ENCODE measurements around the gene FRS2. TPM values are rescaled to one million over a fixed set of nuclear protein-coding genes. Genes with fewer than 3 reads are reported as not detected.
A peak's percentile ranks its signal among the peaks of the same experiment; 100 is the strongest.

FRS2 gene
- total RNA-seq, 4 donors from 2014 or later, result 35.2 to 60.7 (median 48.6) TPM

DNA sequence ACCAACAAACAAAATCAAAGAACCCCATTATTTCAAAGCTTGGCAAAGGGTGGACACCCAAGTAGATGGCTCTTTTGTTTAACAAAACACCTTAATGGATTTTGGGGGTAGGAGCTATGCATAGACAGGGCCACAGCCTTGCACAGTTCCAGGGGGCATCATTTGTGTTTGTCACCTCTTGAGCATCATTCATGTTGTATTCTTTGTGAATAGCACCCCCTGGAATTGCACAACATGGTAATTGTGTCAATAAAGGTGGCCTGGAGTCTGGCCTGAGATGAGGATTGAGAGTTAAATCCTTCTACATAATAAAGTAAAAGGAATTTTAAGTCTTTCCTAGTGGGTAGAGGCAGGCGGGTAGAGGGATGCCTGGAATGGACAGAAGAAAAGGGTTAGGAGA lies 3.3 kb upstream of the FRS2 start:
- Histone ChIP-seq H3K4me3 (no peak overlapping the region), H3K36me3 (no peaks in the 10 kb centered on the region), H3K27ac (no peak overlapping the region), H3K9me3 (no peaks in the 10 kb centered on the region), H3K27me3 (no peaks in the 10 kb centered on the region), H3K4me1 (peaks cover 28% of the 10 kb centered on the region)
- no peak for DNase-seq (ENCODE audit: low spot score in 2 of 2)
- TF ChIP-seq, protein P1, sequence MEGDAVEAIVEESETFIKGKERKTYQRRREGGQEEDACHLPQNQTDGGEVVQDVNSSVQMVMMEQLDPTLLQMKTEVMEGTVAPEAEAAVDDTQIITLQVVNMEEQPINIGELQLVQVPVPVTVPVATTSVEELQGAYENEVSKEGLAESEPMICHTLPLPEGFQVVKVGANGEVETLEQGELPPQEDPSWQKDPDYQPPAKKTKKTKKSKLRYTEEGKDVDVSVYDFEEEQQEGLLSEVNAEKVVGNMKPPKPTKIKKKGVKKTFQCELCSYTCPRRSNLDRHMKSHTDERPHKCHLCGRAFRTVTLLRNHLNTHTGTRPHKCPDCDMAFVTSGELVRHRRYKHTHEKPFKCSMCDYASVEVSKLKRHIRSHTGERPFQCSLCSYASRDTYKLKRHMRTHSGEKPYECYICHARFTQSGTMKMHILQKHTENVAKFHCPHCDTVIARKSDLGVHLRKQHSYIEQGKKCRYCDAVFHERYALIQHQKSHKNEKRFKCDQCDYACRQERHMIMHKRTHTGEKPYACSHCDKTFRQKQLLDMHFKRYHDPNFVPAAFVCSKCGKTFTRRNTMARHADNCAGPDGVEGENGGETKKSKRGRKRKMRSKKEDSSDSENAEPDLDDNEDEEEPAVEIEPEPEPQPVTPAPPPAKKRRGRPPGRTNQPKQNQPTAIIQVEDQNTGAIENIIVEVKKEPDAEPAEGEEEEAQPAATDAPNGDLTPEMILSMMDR (IDR thresholded peaks at IDR 0.05), result no peak
- TF ChIP-seq EP300 (IDR thresholded peaks at IDR 0.05) (no peak), POLR2A (IDR thresholded peaks at IDR 0.05) (no peak), POLR2AphosphoS5 (IDR thresholded peaks at IDR 0.05) (no peak)
- WGBS, result 100% methylated on average over 1 of the region's 1 CpG

DNA sequence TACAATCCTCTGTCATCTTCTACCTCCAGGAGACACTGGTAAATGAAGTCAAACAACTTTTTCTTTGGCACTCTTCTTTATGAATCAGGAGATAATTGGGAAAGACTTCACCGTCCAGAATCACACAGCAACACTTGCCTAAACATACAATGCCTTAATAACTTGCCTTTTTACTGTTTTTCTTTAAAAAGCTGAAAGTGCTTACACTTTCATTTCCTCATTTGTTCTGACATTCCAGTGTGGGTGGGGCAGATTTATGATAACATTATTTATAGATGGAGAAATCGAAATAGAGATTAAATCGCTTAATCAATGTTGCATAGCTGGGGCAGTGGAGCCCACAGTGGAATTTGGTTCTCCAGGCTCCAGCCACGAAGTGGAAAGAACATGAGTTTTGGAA lies 2.8 kb upstream of the FRS2 start:
- no peaks in the 10 kb centered on the region for H3K36me3 ChIP-seq
- no peak for TF ChIP-seq EP300 (IDR thresholded peaks at IDR 0.05)
- TF ChIP-seq, protein P1 (IDR thresholded peaks at IDR 0.05), result no peak
- no peak for TF ChIP-seq POLR2AphosphoS5 (IDR thresholded peaks at IDR 0.05)
- no peak for TF ChIP-seq POLR2A (IDR thresholded peaks at IDR 0.05)
- 42% methylated on average over 4 of the region's 4 CpGs for WGBS
- H3K9me3 ChIP-seq, result no peaks in the 10 kb centered on the region
- DNase-seq (ENCODE audit: low spot score in 2 of 2), result no peak
- no peak overlapping the region for H3K4me3 ChIP-seq
- H3K27ac ChIP-seq, result no peak overlapping the region
- no peaks in the 10 kb centered on the region for H3K27me3 ChIP-seq
- peaks cover 32% of the 10 kb centered on the region for H3K4me1 ChIP-seq

DNA sequence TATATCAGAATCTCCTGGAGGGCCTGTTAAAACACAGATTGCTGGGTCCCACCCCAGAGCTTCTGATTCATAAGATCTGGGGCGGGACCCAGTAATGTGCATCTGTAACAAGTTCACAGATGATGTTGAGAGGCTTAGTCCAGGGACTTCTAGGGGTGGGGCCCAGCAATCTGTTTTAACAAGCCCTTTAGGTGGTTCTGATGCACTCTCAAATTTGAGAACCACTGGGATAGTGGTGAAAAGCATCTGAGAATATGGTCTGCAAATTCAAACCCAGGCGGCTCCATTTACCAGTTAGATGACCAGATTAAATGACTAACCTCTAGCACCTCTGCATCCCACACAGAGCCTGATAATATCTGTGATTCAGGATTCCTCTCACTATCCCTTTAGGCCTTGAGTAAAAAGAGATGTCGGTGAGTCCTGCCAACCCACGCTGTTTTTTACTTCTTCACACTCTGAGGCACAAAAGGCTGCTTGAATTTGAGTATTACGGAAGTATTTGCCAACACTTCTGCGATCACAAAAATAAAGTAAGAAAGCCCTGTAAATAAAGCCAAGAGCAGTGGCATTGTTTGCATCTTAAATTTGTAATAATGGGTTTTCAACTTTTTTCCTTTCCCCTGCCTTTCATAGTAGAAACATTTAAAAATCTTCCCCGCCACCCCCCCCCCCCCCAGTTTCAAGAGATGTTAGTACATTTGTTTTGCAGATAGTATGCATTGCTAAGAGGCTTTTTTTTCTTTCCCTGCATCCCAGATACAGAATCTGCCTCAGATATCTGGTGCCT lies 1.8 kb upstream of the FRS2 start:
- Histone ChIP-seq H3K9me3 (no peaks in the 10 kb centered on the region), H3K36me3 (no peaks in the 10 kb centered on the region), H3K27me3 (no peaks in the 10 kb centered on the region), H3K27ac (no peak overlapping the region), H3K4me3 (no peak overlapping the region), H3K4me1 (peaks cover 42% of the 10 kb centered on the region)
- no peak for TF ChIP-seq POLR2A (IDR thresholded peaks at IDR 0.05)
- no peak for TF ChIP-seq POLR2AphosphoS5 (IDR thresholded peaks at IDR 0.05)
- TF ChIP-seq, protein P1 (IDR thresholded peaks at IDR 0.05), result no peak
- no peak for TF ChIP-seq EP300 (IDR thresholded peaks at IDR 0.05)
- DNase-seq (ENCODE audit: low spot score in 2 of 2), result no peak
- WGBS, result 44% methylated on average over 7 of the region's 7 CpGs

DNA sequence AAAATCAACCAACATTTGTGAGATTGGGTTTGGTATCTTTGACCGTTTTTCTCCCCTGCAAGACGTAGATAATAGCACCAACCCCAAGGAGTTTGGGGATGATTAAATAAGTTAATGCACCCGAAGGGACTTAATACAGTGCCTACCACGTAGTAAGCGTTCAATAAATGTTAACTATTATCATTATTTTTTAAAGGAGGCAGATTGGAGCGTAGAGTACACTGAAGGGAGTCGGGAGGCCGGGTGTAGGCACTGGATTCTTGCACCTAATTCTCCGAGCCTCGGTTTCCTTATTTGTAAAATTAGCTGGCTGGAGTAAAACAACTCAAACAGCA lies 367 bp upstream of the FRS2 start:
- H3K36me3 ChIP-seq, result no peaks in the 10 kb centered on the region
- no peaks in the 10 kb centered on the region for H3K9me3 ChIP-seq
- peak overlapping the region; percentile 90 for H3K27ac ChIP-seq
- WGBS, result 8% methylated on average over 10 of the region's 10 CpGs
- TF ChIP-seq POLR2A (IDR thresholded peaks at IDR 0.05) (no peak), EP300 (IDR thresholded peaks at IDR 0.05) (no peak), POLR2AphosphoS5 (IDR thresholded peaks at IDR 0.05) (no peak)
- TF ChIP-seq, protein P1 (IDR thresholded peaks at IDR 0.05), result no peak
- no peaks in the 10 kb centered on the region for H3K27me3 ChIP-seq
- peak overlapping the region; percentile 74 for H3K4me3 ChIP-seq
- DNase-seq (ENCODE audit: low spot score in 2 of 2), result no peak
- H3K4me1 ChIP-seq, result peaks cover 56% of the 10 kb centered on the region

DNA sequence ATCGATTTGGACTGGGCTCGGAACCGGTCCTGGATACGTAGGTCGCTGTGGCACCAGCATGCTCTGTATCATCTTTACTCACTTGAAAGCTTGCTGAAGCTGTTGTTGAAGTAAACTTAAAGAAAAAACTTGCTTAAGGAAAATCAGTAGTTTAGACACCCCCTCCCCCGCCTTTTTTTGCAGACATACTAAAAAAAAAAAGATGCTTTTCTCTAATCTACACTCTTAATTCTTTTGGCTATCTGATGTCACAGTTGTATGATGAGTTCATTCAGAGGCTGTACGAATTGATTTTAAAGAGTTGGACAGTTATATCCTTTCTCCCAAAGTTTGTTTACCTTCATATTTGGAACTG lies 865 bp downstream of the FRS2 start:
- H3K9me3 ChIP-seq, result no peaks in the 10 kb centered on the region
- no peak for DNase-seq (ENCODE audit: low spot score in 2 of 2)
- TF ChIP-seq, protein P1 (IDR thresholded peaks at IDR 0.05), result no peak
- TF ChIP-seq POLR2AphosphoS5 (IDR thresholded peaks at IDR 0.05), result no peak
- TF ChIP-seq POLR2A (IDR thresholded peaks at IDR 0.05), result no peak
- no peak for TF ChIP-seq EP300 (IDR thresholded peaks at IDR 0.05)
- 2% methylated on average over 7 of the region's 7 CpGs for WGBS
- H3K27ac ChIP-seq, result peak overlapping the region; percentile 90
- H3K4me3 ChIP-seq, result peak overlapping the region; percentile 74
- no peaks in the 10 kb centered on the region for H3K27me3 ChIP-seq
- H3K36me3 ChIP-seq, result no peaks in the 10 kb centered on the region
- peaks cover 68% of the 10 kb centered on the region for H3K4me1 ChIP-seq

Measured in suprapubic skin (tissue), 4 donors.